Measurements from ENCODE around the gene TBL3.
"Not testable (repeated sequence)": the region's sequence is repeated elsewhere in the genome, so short reads cannot be mapped to it uniquely, and the experiment has no call there.

TBL3 gene

GRCh38 chr16:1944612-1945199 lies 27.1 kb upstream of the TBL3 start:
- DNase-seq: no peak

GRCh38 chr16:1945559-1946391 lies 26.1 kb upstream of the TBL3 start:
- no peak for DNase-seq

- no peak for DNase-seq
Measured at GRCh38 chr16:1946495-1947368, 25.1 kb upstream of the TBL3 start.

- no peak for DNase-seq
Measured at GRCh38 chr16:1947369-1947670, 24.5 kb upstream of the TBL3 start.

- DNase-seq: no peak
Measured at GRCh38 chr16:1949507-1949906, 22.3 kb upstream of the TBL3 start.

- no peak for DNase-seq
Measured at GRCh38 chr16:1950047-1950446, 21.8 kb upstream of the TBL3 start.

GRCh38 chr16:1950559-1950958 lies 21.3 kb upstream of the TBL3 start:
- no peak for DNase-seq

GRCh38 chr16:1953734-1954133 lies 18.1 kb upstream of the TBL3 start:
- no peak for DNase-seq

- DNase-seq: not testable (repeated sequence)
Measured at GRCh38 chr16:1957434-1958142, 14.3 kb upstream of the TBL3 start.

GRCh38 chr16:1958143-1958491 lies 13.7 kb upstream of the TBL3 start:
- not testable (repeated sequence) for DNase-seq

- DNase-seq: no peak
Measured at GRCh38 chr16:1958715-1959268, 13.1 kb upstream of the TBL3 start.

GRCh38 chr16:1959269-1960039 lies 12.4 kb upstream of the TBL3 start, which contains the start of gene NDUFB10:
Gene NDUFB10 (plus strand): TSS chr16:1959538. CDS start chr16:1959625, 87 bp downstream.
- peak; percentile 89 to 92 for DNase-seq

GRCh38 chr16:1960665-1961630 lies 10.9 kb upstream of the TBL3 start:
- DNase-seq: peak in 1 of 2 donors; percentile 43

- DNase-seq: no peak
Measured at GRCh38 chr16:1961651-1962067, 10.2 kb upstream of the TBL3 start.

GRCh38 chr16:1962161-1963153 lies 9.4 kb upstream of the TBL3 start:
- not testable (repeated sequence) for DNase-seq

- DNase-seq: peak; percentile 31 to 49
Measured at GRCh38 chr16:1963806-1964505, 7.9 kb upstream of the TBL3 start.

- DNase-seq: peak; percentile 99 to 100
Measured at GRCh38 chr16:1964506-1965395, 7.1 kb upstream of the TBL3 start, which contains the start of gene RPS2. Gene RPS2 (minus strand): TSS chr16:1964826. CDS start chr16:1964625, 201 bp downstream.

Measured in CD4-positive, alpha-beta T cell treated with Interleukin-1 beta for 1 hour (primary cell).